GM08714 (cell line): ENCODE data around the gene DCDC1.

Experiments used
- H3K4me3 ChIP-seq: fragments of 200-500 bp; sonication (Bioruptor generic); 2 replicates; pipeline ENCODE4 v1.5.1; 2014; ENCODE audit warnings: mild to moderate bottlenecking, low read length, inconsistent platforms
- ZNF274 ChIP-seq: IDR thresholded peaks from 2 replicates; pipeline ENCODE4 v1.6.1; 2012; ENCODE audit warnings: mild to moderate bottlenecking, low read depth, low read length

The DCDC1 gene, protein sequence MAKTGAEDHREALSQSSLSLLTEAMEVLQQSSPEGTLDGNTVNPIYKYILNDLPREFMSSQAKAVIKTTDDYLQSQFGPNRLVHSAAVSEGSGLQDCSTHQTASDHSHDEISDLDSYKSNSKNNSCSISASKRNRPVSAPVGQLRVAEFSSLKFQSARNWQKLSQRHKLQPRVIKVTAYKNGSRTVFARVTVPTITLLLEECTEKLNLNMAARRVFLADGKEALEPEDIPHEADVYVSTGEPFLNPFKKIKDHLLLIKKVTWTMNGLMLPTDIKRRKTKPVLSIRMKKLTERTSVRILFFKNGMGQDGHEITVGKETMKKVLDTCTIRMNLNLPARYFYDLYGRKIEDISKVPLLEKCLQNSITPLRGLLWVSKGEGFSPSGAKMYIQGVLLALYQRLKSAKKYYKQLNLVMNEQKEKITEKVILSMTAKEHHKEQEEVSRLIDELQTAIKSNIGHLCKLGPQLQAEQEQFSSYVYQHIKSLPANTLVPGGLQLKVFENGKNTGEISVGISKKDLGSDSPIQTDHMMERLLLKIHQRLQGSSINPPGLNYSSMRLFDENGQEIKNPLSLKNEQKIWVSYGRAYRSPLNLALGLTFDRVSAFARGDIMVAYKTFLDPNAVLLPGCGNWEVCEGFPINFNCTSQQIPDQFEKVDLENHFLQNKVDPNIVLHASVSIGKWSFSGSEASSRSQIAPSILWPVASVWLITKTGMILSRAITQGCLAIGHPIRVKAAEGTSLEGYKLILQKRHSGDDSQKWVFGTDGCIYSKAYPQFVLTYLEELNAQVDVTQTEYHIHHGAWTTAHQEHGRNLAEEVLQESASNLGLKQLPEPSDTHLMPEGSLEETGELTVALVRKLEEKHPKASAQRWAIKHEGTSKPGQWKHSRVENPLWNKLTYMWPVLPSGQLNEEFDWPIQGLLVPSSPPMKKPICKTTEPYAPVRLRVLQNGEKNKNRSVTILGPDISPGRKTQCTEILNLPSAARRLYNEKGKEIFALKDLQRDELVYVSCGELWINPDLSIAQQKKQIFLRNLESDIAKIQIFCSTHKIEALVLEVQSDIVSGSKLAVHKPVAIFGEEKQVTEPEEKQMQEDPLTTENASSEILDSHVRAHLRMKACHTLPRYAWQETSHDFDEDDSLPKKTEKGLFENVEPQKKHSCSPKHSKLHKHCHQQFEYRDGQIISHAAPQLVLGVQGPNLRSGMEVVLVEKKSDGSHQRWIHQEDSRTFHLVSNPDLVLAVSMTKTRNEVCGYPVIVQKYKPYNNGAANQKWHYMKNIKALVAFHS (N-terminal part only)

DNA sequence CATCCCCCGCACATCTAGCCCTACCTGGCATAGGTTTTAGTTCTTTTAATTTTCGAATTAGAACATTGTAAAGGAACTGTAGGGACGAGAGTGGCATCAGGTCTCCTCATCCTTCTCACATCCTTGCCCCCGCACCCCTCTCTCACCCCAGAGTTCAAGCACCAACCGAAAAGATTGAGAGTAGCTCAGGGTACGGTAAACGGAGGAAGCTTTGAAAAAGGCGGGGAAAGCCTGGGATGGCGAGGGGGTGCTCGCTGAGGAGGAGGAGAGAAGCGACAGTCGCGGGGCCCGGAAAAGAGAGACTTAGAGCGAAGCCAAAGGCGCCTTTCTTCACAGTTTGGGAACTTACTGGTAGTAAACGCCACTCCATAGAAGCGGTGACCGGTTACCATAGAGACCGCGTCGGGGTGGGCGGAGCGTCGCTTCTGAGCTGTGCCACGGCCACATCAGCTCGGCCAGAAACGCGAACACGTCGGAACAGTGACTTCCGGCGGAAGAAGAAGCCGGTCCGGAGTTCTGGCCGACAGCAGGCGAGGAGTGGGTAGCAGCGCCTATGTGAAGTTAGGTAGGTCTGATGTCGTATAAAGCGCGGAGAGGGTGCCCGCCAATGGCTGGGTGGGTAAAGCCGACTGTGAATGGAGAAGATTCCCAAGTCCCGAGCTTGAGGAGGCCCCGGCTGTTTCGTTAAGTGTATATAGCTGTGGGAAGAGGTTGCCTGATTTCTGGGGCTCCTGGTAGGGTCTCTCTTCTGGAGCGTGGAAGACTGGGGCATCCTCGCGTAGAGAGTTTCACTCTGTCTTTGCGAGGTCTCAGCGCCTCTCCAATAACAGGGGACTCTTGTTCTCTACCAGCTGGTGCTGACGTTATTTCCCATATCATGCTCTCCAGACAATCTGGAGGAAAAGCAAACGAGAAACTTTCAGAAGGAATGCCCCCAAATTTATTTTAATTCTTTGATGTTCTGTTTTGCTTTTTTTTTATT, at the start of gene DCDC1, which contains the start of gene DNAJC24:
Gene DCDC1, minus strand, starts transcription at position 392 of the 982 bp plus-strand sequence. CDS start 41,459 bp downstream, outside the sequence.
Gene DNAJC24, plus strand, starts transcription at position 513 of the 982 bp plus-strand sequence. CDS start 889 bp downstream, outside the sequence.
- peak within 1 kb of the TSS; percentile 94 for H3K4me3 ChIP-seq
- TF ChIP-seq ZNF274: no peak

DNA sequence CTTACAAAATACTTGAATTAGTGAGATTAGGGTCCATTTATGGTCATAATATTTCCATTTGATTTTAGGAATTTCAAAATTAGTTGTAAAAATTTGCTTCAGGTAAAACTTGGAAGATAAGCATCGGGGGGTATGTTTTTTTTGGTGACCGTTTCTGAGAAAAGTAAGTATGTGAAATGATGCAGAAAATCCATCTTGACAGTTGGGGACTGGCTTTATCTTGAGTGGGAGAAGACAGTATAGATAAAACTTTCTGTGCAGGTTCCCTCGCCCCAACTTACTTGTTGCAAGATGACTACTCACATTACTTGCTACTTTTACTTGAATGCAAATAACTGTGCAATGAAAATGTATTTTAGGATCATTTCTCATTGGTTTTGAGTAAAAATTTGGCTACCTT, 49.6 kb upstream of the DCDC1 start:
- H3K4me3 ChIP-seq: no peak overlapping the region
- TF ChIP-seq ZNF274: no peak

DNA sequence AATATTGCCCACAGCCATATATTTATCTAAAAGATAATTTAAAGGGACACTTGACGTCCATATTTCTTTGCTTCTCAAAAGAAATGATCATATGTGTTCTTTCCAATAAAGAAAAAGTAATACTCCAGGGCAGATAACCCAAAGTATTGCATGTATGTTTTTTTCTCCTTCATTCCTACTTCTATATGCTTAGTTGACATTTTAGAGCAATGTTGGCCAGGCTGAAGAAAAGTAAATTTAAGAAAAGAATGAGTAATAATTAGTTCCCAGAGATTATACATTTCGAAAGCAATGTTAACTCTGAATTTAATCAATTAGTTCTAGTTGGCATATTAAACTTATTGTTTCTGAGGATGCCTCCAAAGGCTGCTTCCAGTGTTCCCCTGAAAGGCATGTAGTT, 48.3 kb upstream of the DCDC1 start:
- no peak for TF ChIP-seq ZNF274
- no peak overlapping the region for H3K4me3 ChIP-seq

DNA sequence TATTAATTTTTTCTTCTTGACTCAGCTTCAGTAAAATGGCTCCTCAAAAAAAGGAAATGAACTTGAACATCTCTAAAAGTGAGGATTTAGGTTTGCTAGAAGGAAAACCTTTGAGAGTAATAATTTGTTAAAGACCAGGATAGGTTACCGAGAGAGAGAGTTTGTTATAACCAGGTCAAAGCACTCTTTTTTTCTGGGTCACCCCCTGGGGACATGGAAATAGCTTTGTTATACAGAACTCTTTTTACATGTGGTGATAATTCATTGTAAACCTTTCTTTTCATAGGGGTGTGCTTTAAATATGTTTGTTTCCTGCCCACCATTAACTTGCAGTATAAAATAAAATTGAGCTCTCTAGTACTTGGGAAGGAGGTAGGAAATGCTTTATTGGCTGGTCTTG, 47.8 kb upstream of the DCDC1 start:
- TF ChIP-seq ZNF274: no peak
- no peak overlapping the region for H3K4me3 ChIP-seq

DNA sequence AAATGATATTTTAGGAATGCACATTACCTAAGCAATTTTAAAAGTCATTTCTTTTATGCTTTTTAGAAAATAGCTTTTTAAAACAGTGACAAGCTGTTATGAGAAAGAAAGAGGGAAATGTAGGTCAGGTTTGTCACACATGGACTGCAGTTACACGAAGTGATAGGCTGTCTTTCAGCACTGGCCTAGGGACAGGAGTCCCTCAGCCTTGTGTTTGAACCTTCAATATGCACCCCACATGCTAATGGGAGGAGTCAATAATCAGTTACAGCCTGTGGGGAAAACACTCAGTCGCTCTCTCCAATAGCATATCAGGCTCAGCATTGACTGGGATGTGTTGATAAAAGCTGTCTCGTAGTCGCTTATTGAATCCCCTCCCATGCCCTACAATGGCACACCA, 45.9 kb upstream of the DCDC1 start:
- no peak for TF ChIP-seq ZNF274
- H3K4me3 ChIP-seq: no peak overlapping the region

DNA sequence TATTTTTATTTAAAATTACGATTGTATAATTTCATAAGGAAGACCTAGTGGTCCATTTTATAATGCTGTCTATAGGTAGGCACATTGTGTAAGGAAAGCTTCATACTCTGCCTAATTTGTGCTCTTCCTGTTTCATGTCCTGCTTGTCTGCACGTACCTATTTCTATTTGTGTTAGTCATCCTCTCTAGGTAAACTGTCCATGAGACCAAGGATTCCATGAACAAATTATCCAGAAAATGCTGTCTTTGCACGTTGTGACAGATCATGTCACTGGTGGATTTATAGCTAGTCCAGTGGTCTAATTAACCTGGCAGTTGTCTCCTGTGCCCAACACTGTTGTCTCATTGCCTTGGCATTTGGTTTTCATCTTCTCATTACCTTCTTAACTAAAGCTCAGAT, 44.8 kb upstream of the DCDC1 start:
- no peak overlapping the region for H3K4me3 ChIP-seq
- no peak for TF ChIP-seq ZNF274

DNA sequence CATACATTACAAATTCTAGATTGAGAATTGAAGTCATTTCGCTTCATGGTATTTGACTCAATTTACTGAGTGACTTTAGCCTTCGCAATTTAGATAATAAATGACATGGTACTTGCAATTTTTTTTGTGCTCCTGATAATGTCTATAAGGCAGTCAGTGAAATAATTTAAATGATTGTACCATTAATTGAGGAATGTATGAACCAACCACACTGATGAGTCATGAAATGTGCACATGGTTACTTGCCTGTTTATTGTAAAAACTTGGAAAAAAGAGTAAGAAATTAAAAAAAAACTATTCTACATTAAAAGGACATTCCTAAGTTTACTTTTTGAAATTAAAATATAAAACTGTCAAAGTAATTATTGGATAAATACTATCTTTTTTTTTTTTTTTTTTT, 43.4 kb upstream of the DCDC1 start:
- no peak overlapping the region for H3K4me3 ChIP-seq
- TF ChIP-seq ZNF274: no peak

DNA sequence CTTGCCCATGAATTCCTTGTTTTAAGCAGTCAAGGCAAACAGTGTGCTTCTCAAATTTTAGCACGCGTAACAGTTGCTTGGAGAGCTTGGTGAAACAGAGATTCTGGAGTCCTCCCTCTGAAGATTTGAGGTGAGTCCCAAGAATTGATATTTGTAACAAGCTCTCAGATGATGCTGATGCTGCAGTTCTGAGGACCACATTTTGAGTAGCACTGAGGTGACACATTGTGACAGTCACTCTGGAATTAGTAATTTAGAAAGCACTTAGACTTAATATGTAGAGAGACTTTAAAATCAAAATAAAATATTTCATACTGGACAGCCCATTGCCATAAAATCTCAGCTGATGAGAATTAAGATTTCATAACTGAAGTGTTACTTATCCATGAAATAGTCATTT, 38.7 kb upstream of the DCDC1 start:
- no peak overlapping the region for H3K4me3 ChIP-seq
- no peak for TF ChIP-seq ZNF274

DNA sequence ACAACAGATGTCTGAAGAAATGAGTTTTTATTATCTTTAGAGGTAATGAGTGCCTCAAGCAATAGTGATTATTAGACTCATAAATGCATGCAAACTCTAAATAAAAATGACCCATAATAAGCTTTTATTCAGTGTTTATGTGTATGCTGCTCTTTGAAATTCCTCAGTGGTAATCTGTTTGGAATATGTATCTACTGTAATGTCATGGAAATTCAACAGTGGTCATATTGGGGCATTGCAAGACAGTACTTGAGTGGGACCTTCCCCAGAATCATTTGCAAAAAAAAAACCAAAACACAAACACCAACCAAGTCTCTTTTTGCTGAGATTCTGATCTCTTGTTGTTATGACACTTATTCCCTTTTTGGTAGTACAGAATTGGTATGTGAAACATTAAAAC, 35.1 kb upstream of the DCDC1 start:
- no peak overlapping the region for H3K4me3 ChIP-seq
- no peak for TF ChIP-seq ZNF274

DNA sequence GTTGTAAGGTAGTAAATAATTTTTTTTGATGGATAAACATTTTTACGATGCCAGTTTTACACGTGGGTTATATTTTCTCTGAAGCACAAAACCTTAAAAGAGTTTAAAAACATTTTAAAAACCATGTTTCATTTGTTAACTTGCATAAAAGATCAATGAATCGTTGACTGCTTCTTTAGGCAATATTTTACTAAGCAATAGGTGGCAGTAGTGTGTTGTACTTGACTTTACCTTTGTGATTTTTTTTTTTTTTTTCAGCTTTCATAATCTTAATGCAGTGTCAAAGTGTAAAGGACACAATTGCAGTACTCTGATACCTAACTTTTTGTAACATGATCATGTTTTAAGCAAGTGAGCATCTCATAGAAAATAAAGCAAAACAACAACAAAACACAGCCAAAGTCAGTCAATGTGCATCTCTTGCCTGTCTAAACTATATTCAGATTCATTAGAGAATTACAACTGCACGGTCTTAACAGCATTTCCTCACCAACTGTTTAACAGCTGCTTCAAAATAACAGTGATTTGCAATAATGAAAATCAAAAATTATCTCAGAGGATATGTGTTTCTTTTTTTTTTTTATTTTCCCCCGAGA, 27.8 kb upstream of the DCDC1 start:
- TF ChIP-seq ZNF274: no peak
- no peak overlapping the region for H3K4me3 ChIP-seq

DNA sequence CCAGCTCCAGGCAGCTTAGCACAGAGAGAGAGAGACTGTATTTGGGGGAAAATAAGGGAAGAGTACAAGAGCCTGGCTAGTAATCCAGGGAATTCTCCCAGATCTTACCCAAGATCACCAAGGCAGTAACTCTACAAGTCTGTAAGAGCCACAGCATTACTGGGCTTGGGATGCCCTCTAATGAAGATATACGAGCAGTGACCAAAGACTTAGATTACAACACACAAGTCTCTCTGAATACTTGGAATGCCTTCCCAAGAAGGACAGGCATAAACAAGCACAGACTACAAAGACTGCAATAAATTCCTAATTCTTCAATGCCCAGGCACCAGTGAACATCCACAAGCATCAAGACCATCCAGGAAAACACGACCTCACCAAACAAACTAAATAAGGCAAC, 17.8 kb upstream of the DCDC1 start:
- H3K4me3 ChIP-seq: no peak overlapping the region
- no peak for TF ChIP-seq ZNF274

DNA sequence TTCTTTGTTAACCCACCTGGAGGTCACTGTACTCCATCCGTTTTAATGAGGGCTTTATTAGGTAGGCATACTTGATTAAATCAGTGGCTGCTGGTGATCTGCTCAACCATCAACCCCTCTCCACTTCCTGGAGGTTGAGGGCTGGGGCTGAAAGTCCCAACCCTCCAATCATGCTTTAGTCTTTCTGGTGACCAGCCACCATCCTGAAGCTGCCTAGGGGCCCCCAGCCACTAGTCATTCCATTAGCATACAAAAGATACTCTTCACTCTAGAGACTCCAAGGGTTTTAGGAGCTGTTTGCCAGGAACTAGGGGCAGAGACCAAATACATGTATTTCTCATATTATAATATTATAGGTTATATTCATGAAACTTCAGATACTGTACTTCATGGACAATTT, 13.6 kb upstream of the DCDC1 start:
- H3K4me3 ChIP-seq: no peak overlapping the region
- no peak for TF ChIP-seq ZNF274

DNA sequence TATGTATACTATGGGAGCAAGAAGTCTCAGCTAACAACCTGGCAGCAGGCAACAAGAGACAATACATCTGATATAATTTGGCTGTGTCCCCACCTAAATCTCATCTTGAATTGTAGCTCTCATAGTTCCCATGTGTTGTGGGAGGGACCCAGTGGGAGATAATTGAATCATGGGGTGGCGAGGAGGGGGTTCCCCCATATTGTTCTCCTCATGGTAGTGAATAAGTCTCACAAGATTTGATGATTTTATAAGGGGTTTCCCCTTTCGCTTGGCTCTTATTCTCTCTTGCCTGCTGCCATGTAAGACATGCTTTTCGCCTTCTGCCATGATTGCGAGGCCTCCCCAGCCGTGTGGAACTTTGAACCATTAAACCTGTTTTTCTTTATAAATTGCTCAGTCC, 6.3 kb upstream of the DCDC1 start:
- H3K4me3 ChIP-seq: no peak overlapping the region
- TF ChIP-seq ZNF274: no peak

DNA sequence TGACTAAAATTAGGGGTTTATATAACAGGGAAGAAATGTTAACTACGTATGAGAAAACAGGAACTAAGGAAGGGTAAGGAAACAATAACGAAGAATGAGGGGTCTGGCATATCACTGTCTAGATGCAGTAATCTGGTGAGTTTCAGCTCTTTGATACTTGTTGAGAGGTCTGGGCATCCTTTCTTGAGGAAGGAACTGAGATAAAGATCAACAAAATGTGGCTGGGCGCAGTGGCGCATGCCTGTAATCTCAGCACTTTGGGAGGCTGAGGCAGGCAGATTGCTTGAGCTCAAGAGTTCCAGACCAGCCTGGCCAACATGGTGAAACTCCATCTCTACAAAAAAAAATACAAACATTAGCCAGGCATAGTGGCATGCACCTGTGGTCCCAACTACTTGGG, 2.7 kb downstream of the DCDC1 start:
- H3K4me3 ChIP-seq: no peak overlapping the region
- no peak for TF ChIP-seq ZNF274
